Body of pancreas (tissue), 4 donors: Measurements from ENCODE around the gene WDR26.

ENCODE experiments used
- POLR2A ChIP-seq, 3 donors: fragments of 450-650 bp; IDR thresholded peaks; one replicate each; pipeline ENCODE4 v1.6.1; 2016; ENCODE audit warnings: antibody characterized with exemption in 3 of 3, mild to moderate bottlenecking in 2 of 3
- TF ChIP-seq, protein P1 (sequence below), 7 experiments: fragments of 450-650 bp in 4 of 7; fragments of 200-600 bp in 3 of 7; sonication (generic) in 3 of 7; IDR thresholded peaks; one replicate each; pipeline ENCODE4 v1.5.1; 2016 to 2019; ENCODE audit warnings: antibody characterized with exemption in 7 of 7

DNA sequence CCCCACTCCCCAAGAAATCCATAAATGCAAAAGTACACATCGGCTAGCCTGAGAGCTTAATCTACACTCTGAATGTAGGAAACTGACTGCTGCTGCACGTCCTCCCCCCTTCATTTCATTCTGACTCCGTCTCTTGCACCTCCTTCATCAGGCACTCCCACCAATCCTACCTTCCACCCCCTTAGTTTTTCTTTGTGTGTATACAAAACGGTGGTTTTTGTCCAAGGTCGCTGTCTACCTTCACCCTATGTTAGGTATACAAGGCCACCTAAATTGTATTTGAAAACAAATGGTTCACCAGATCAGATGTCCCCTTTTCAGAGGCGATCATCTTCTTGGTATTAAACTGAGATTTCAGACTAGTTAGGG, 1.9 kb downstream of the WDR26 start:
- TF ChIP-seq POLR2A (IDR thresholded peaks at IDR 0.05) = no peak
- TF ChIP-seq, protein P1, sequence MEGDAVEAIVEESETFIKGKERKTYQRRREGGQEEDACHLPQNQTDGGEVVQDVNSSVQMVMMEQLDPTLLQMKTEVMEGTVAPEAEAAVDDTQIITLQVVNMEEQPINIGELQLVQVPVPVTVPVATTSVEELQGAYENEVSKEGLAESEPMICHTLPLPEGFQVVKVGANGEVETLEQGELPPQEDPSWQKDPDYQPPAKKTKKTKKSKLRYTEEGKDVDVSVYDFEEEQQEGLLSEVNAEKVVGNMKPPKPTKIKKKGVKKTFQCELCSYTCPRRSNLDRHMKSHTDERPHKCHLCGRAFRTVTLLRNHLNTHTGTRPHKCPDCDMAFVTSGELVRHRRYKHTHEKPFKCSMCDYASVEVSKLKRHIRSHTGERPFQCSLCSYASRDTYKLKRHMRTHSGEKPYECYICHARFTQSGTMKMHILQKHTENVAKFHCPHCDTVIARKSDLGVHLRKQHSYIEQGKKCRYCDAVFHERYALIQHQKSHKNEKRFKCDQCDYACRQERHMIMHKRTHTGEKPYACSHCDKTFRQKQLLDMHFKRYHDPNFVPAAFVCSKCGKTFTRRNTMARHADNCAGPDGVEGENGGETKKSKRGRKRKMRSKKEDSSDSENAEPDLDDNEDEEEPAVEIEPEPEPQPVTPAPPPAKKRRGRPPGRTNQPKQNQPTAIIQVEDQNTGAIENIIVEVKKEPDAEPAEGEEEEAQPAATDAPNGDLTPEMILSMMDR (IDR thresholded peaks at IDR 0.05) = no peak
